Ectodermal cell (in vitro differentiated cells): ENCODE measurements around the gene CRYAB.

Experiments
- H3K27ac ChIP-seq: 2 replicates; pipeline ENCODE4 v1.7.0; 2013; ENCODE audit warnings: mild to moderate bottlenecking, low read depth, low read length; ENCODE audit not compliant: insufficient read depth, poor library complexity, severe bottlenecking
- H3K27me3 ChIP-seq: 2 replicates; pipeline ENCODE4 v1.7.0; 2013; ENCODE audit warnings: mild to moderate bottlenecking, low read length; ENCODE audit not compliant: insufficient read depth, control insufficient read depth, poor library complexity, severe bottlenecking
- H3K36me3 ChIP-seq: one replicate; pipeline ENCODE4 v1.7.0; 2013; ENCODE audit warnings: low read length; ENCODE audit not compliant: control insufficient read depth, insufficient read depth
- H3K4me1 ChIP-seq: one replicate; pipeline ENCODE4 v1.7.0; 2013; ENCODE audit warnings: low read length; ENCODE audit not compliant: control insufficient read depth, insufficient read depth
- H3K4me3 ChIP-seq: 2 replicates; pipeline ENCODE4 v1.7.0; 2013; ENCODE audit warnings: low read depth, low read length, control low read depth; ENCODE audit not compliant: insufficient read depth
- H3K9me3 ChIP-seq: 2 replicates; pipeline ENCODE4 v1.7.0; 2013; ENCODE audit warnings: mild to moderate bottlenecking, low read length, moderate library complexity; ENCODE audit not compliant: control insufficient read depth
- WGBS, 2 experiments: methylation state at CpG; one replicate each; pipeline ENCODE4 v1.1.7; 2013; ENCODE audit warnings: missing lambda C conversion rate in 2 of 2; 5-methylcytosine and 5-hydroxymethylcytosine counted together

The CRYAB gene

DNA sequence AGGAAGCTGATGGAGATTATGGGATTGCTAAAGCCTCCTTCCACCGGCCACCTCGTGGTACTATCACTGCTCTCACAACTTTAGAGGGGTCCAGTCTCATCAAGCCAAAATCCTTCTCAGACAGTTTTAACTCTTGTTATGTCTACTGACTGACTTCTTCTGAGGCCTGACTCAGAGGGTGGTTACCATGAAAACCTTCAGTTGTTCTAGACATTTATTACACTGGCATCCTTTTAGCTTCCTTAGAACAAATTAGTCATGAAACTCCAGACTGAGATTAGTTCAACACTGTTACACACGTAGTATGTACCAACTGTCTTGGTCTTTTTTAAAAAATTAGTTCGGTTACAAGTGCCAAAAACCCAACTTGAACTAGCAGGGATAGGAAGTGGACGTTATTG, 33.1 kb upstream of the CRYAB start:
- no peaks in the 10 kb centered on the region for H3K27me3 ChIP-seq
- H3K27ac ChIP-seq = no peak overlapping the region
- WGBS, 2 experiments = 93 to 94% methylated on average over 5 of the region's 5 CpGs
- H3K36me3 ChIP-seq = no peaks in the 10 kb centered on the region
- no peaks in the 10 kb centered on the region for H3K4me1 ChIP-seq
- H3K4me3 ChIP-seq = no peak overlapping the region
- no peaks in the 10 kb centered on the region for H3K9me3 ChIP-seq

DNA sequence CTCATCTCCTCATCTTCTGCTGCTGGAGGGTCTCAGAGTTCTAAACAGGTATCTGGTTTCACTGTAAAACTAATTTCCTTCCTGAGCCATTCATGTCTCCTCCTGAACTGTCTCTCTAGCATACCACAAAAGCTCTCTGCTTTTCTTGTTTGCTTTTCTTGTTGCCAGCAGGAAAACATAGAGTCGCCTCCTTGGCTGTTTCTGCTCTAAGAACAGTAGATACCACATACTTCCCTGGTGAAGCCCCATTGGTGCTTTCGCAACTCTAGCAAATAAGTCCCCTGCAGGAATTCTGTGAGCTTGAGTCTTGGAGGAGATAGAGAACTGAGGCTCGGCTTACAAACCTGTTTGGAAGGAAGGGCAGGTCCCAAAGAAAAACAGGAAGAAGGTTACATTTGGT, 32.6 kb upstream of the CRYAB start:
- 55 to 68% methylated on average over 3 of the region's 3 CpGs for WGBS, 2 experiments
- H3K4me3 ChIP-seq = no peak overlapping the region
- H3K36me3 ChIP-seq = no peaks in the 10 kb centered on the region
- H3K27ac ChIP-seq = no peak overlapping the region
- no peaks in the 10 kb centered on the region for H3K9me3 ChIP-seq
- H3K27me3 ChIP-seq = no peaks in the 10 kb centered on the region
- H3K4me1 ChIP-seq = no peaks in the 10 kb centered on the region

- no peaks in the 10 kb centered on the region for H3K9me3 ChIP-seq
- H3K27me3 ChIP-seq = no peaks in the 10 kb centered on the region
- peaks cover 12% of the 10 kb centered on the region for H3K4me1 ChIP-seq
- no peak overlapping the region for H3K4me3 ChIP-seq
- H3K36me3 ChIP-seq = no peaks in the 10 kb centered on the region
- H3K27ac ChIP-seq = no peak overlapping the region
- WGBS, 2 experiments = 94 to 97% methylated on average over 7 of the region's 7 CpGs
Measured at GRCh38 chr11:111942829-111943228, 31.3 kb upstream of the CRYAB start.

DNA sequence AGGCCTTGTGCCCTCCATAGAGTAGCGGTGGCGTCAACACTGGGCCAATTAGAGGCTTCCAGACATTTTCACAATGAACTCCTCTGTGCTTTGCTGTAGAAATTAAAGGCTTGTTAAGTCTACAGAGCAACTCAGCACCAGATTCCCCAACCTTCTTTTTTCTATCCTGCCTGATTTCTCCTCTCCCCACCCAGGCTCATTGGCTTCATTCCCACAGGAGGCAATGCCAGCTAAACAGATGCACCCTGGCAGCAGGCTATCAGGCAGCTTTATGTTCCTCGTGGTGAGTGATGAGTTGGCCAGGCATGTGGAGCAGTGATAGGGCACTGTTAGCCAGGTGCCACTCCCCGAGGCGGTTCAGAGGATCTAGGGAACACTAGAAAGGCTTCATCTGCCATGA, 30.4 kb upstream of the CRYAB start:
- no peaks in the 10 kb centered on the region for H3K36me3 ChIP-seq
- no peak overlapping the region for H3K4me3 ChIP-seq
- H3K27ac ChIP-seq = no peak overlapping the region
- H3K27me3 ChIP-seq = no peaks in the 10 kb centered on the region
- WGBS, 2 experiments = 94 to 96% methylated on average over 5 of the region's 5 CpGs
- H3K4me1 ChIP-seq = peaks cover 17% of the 10 kb centered on the region
- H3K9me3 ChIP-seq = no peaks in the 10 kb centered on the region

- WGBS, 2 experiments = 95 to 97% methylated on average over 3 of the region's 4 CpGs
- no peaks in the 10 kb centered on the region for H3K36me3 ChIP-seq
- no peaks in the 10 kb centered on the region for H3K27me3 ChIP-seq
- H3K4me3 ChIP-seq = no peak overlapping the region
- H3K9me3 ChIP-seq = no peaks in the 10 kb centered on the region
- peaks cover 28% of the 10 kb centered on the region for H3K4me1 ChIP-seq
- no peak overlapping the region for H3K27ac ChIP-seq
Measured at GRCh38 chr11:111939836-111940604, 28.4 kb upstream of the CRYAB start.

GRCh38 chr11:111938687-111939160, 27.2 kb upstream of the CRYAB start:
- Histone ChIP-seq H3K27me3 (no peaks in the 10 kb centered on the region), H3K9me3 (no peaks in the 10 kb centered on the region), H3K4me3 (no peak overlapping the region), H3K27ac (no peak overlapping the region), H3K4me1 (peaks cover 35% of the 10 kb centered on the region), H3K36me3 (no peaks in the 10 kb centered on the region)
- WGBS, 2 experiments = 48 to 49% methylated on average over 7 of the region's 7 CpGs

- no peaks in the 10 kb centered on the region for H3K9me3 ChIP-seq
- H3K36me3 ChIP-seq = no peaks in the 10 kb centered on the region
- H3K27ac ChIP-seq = peak overlapping the region; percentile 89
- whole genome bisulfite sequencing, 2 experiments = 78 to 79% methylated on average over 7 of the region's 7 CpGs
- H3K27me3 ChIP-seq = no peaks in the 10 kb centered on the region
- H3K4me1 ChIP-seq = peaks cover 35% of the 10 kb centered on the region
- H3K4me3 ChIP-seq = peak overlapping the region; percentile 54
Measured at GRCh38 chr11:111937844-111938243, 26.3 kb upstream of the CRYAB start.

GRCh38 chr11:111937461-111937769, 25.8 kb upstream of the CRYAB start:
- peak overlapping the region; percentile 89 for H3K27ac ChIP-seq
- WGBS, 2 experiments = 5 to 6% methylated on average over 9 of the region's 9 CpGs
- H3K4me3 ChIP-seq = peak overlapping the region; percentile 54
- peaks cover 35% of the 10 kb centered on the region for H3K4me1 ChIP-seq
- H3K27me3 ChIP-seq = no peaks in the 10 kb centered on the region
- H3K9me3 ChIP-seq = no peaks in the 10 kb centered on the region
- H3K36me3 ChIP-seq = no peaks in the 10 kb centered on the region

DNA sequence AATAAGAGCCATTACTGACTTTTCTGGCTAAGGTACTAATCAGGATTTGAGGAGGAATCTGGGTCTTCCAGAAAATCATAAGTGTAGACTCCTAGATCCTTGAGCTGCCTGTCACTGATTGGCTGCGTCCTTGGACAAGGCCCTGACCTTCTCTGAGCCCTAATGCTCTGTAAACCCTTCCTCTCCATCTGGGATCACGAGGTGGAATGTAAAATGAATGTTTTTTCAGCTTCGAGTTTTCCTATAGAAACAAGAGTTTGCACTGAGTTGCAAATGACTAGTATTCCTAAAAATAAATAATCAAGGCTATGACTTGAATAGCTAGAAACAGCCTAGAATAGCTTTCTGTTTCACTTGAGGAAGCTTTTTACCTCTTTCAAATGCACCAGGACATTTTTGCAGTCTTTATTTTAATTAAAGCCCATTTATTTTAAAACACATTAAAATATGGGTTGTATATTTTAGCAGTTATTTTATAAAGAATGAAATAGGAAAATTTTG, 24.5 kb upstream of the CRYAB start:
- 87 to 89% methylated on average over 1 to 3 of the region's 3 CpGs for WGBS, 2 experiments
- H3K27ac ChIP-seq = no peak overlapping the region
- no peaks in the 10 kb centered on the region for H3K36me3 ChIP-seq
- no peaks in the 10 kb centered on the region for H3K9me3 ChIP-seq
- peaks cover 35% of the 10 kb centered on the region for H3K4me1 ChIP-seq
- no peaks in the 10 kb centered on the region for H3K27me3 ChIP-seq
- peak overlapping the region; percentile 54 for H3K4me3 ChIP-seq

GRCh38 chr11:111935317-111936039, 23.9 kb upstream of the CRYAB start:
- Histone ChIP-seq H3K4me3 (no peak overlapping the region), H3K27me3 (no peaks in the 10 kb centered on the region), H3K4me1 (peaks cover 35% of the 10 kb centered on the region), H3K27ac (no peak overlapping the region), H3K9me3 (no peaks in the 10 kb centered on the region), H3K36me3 (no peaks in the 10 kb centered on the region)
- WGBS, 2 experiments = 75 to 89% methylated on average over 4 of the region's 4 CpGs
